Measurements from ENCODE around the gene MAP3K14. TPM values are rescaled to one million over a fixed set of nuclear protein-coding genes. Genes with fewer than 3 reads are reported as not detected.

The MAP3K14 gene
- total RNA-seq, 1 experiment from 2014 or later: 7.8 TPM

- H3K4me3 Mint-ChIP-seq: no peak overlapping the region
- no peak overlapping the region for H3K27ac ChIP-seq (ENCODE audit: insufficient read length, low read depth, low read length)
- H3K23ac ChIP-seq (ENCODE audit: insufficient read length, low read depth, low read length): no peak overlapping the region
- H2AFZ ChIP-seq (ENCODE audit: low read length): no peak overlapping the region
- no peak overlapping the region for H2BK12ac ChIP-seq (ENCODE audit: insufficient read length, low read depth, low read length)
- H4K8ac ChIP-seq (replicated peaks; ENCODE audit: insufficient read length, low read depth, low read length): no peak overlapping the region
- H3K4ac ChIP-seq (ENCODE audit: low read depth, low read length): no peak overlapping the region
- H3K9ac ChIP-seq (ENCODE audit: extremely low read depth, insufficient read length, low read length): no peak overlapping the region
- no peak overlapping the region for H3K56ac ChIP-seq (ENCODE audit: insufficient read length, low read depth, low read length)
- H2BK15ac ChIP-seq (ENCODE audit: low read depth, low read length): no peak overlapping the region
- H2BK120ac ChIP-seq (ENCODE audit: low read depth, low read length, poor library complexity, severe bottlenecking): no peak overlapping the region
- no peak for DNase-seq
- no peak overlapping the region for H2AK5ac ChIP-seq (ENCODE audit: insufficient read length, low read length)
- H3K23me2 ChIP-seq (ENCODE audit: insufficient read length, low read depth, low read length, poor library complexity, severe bottlenecking): peaks cover 9% of the 10 kb centered on the region
- no peaks in the 10 kb centered on the region for H3K79me2 ChIP-seq (ENCODE audit: insufficient read depth, low read length)
- no peaks in the 10 kb centered on the region for H3K9me3 Mint-ChIP-seq
- no peak overlapping the region for H3T11ph ChIP-seq (ENCODE audit: low read length)
- H3K4me1 Mint-ChIP-seq: peaks cover 8 to 12% of the 10 kb centered on the region in 2 experiments
- H2BK20ac ChIP-seq (ENCODE audit: low read depth, low read length, poor library complexity, severe bottlenecking): no peak overlapping the region
- H3K27me3 ChIP-seq (ENCODE audit: insufficient read depth, low read length): no peaks in the 10 kb centered on the region
- H3K27me3 Mint-ChIP-seq (ENCODE audit: low read depth): peaks cover 15% of the 10 kb centered on the region
- no peak overlapping the region for H4K91ac ChIP-seq (ENCODE audit: insufficient read length, low read depth, low read length)
- no peak overlapping the region for H3K18ac ChIP-seq (ENCODE audit: insufficient read length, low read depth, low read length)
- WGBS (ENCODE audit: extremely low coverage, insufficient read length, low lambda C conversion rate): no CpG with 5 or more reads among the region's 8 CpGs
- TF ChIP-seq CTCF (conservative IDR thresholded peaks at IDR 0.05): no peak
- no peak overlapping the region for H3K27ac Mint-ChIP-seq
- H3K9me3 ChIP-seq (ENCODE audit: control insufficient read depth, low read depth, low read length): no peaks in the 10 kb centered on the region
- H4K5ac ChIP-seq (ENCODE audit: insufficient read length, low read depth, low read length): no peak overlapping the region
- H3K4me2 ChIP-seq (ENCODE audit: insufficient read depth, insufficient read length, low read length): no peak overlapping the region
- no peaks in the 10 kb centered on the region for H4K20me1 ChIP-seq (ENCODE audit: control insufficient read depth, insufficient read depth, insufficient read length)
- no peaks in the 10 kb centered on the region for H3K4me1 ChIP-seq (ENCODE audit: insufficient read depth, low read length)
- no peaks in the 10 kb centered on the region for H3K79me1 ChIP-seq (ENCODE audit: insufficient read depth, low read depth, low read length, poor library complexity, severe bottlenecking)
- H2BK5ac ChIP-seq (ENCODE audit: insufficient read length, low read length): no peak overlapping the region
- H3K36me3 Mint-ChIP-seq (ENCODE audit: insufficient read depth in 1 of 3, low read depth in 3 of 3): peaks cover 8 to 39% (median 35%) of the 10 kb centered on the region in 3 experiments; a peak in 6 of 7 replicates
- H3K14ac ChIP-seq (ENCODE audit: insufficient read depth, low read length): no peak overlapping the region
Observed at GRCh38 chr17:45264988-45265387, 51.8 kb downstream of the MAP3K14 start.
